ENCODE data around the gene CUL5. TPM values are rescaled to one million over a fixed set of nuclear protein-coding genes. Genes with fewer than 3 reads are reported as not detected.
A peak's percentile ranks its signal among the peaks of the same experiment; 100 is the strongest.
"Not testable (repeated sequence)": the region's sequence is repeated elsewhere in the genome, so short reads cannot be mapped to it uniquely, and the experiment has no call there.

The CUL5 gene
- total RNA-seq, 1 donor from 2014 or later = 37.0 TPM

- H3K4me3 Mint-ChIP-seq = no peak overlapping the region
- intact Hi-C loops (cut with micrococcal nuclease) = loop anchor here (10.0 kb wide), 1 partner anchor 564 kb away; the partner anchor contains the start of gene ALKBH8
- peaks cover 28% of the 10 kb centered on the region for H3K36me3 Mint-ChIP-seq (ENCODE audit: low read depth)
- H3K27me3 Mint-ChIP-seq (ENCODE audit: insufficient read depth) = no peaks in the 10 kb centered on the region
- H3K27ac Mint-ChIP-seq = no peak overlapping the region
- no peak for DNase-seq (ENCODE audit: low spot score)
- H3K9me3 Mint-ChIP-seq = no peaks in the 10 kb centered on the region
- peaks cover 18% of the 10 kb centered on the region for H3K4me1 Mint-ChIP-seq (ENCODE audit: low read depth)
Measured at GRCh38 chr11:108128772-108129171, 120.1 kb downstream of the CUL5 start.

- Mint-ChIP-seq H3K4me3 (no peak overlapping the region), H3K27ac (no peak overlapping the region), H3K27me3 (ENCODE audit: insufficient read depth) (no peaks in the 10 kb centered on the region), H3K36me3 (ENCODE audit: low read depth) (peaks cover 31% of the 10 kb centered on the region), H3K4me1 (ENCODE audit: low read depth) (peaks cover 11% of the 10 kb centered on the region), H3K9me3 (no peaks in the 10 kb centered on the region)
- intact Hi-C loops (cut with micrococcal nuclease) = no loop called here
- DNase-seq (ENCODE audit: low spot score) = no peak
Measured at GRCh38 chr11:108131993-108132392, 123.3 kb downstream of the CUL5 start.

GRCh38 chr11:108132993-108133538 is 124.4 kb downstream of the CUL5 start:
- Mint-ChIP-seq H3K4me1 (ENCODE audit: low read depth) (peaks cover 16% of the 10 kb centered on the region), H3K36me3 (ENCODE audit: low read depth) (peaks cover 29% of the 10 kb centered on the region)
- H3K27me3 Mint-ChIP-seq (ENCODE audit: insufficient read depth); H3K9me3 Mint-ChIP-seq; DNase-seq (ENCODE audit: low spot score); intact Hi-C loops (cut with micrococcal nuclease); H3K4me3 Mint-ChIP-seq; H3K27ac Mint-ChIP-seq: not testable (repeated sequence)

- H3K27me3 Mint-ChIP-seq (ENCODE audit: insufficient read depth) = no peaks in the 10 kb centered on the region
- H3K27ac Mint-ChIP-seq = peak overlapping the region; percentile 52
- intact Hi-C loops (cut with micrococcal nuclease) = loop anchor here (1.0 to 2.0 kb wide), 3 partner anchors 15 to 86 kb away; partner anchors contain the start of genes ACAT1 and NPAT
- no peak for DNase-seq (ENCODE audit: low spot score)
- no peak overlapping the region for H3K4me3 Mint-ChIP-seq
- H3K9me3 Mint-ChIP-seq = no peaks in the 10 kb centered on the region
- H3K36me3 Mint-ChIP-seq (ENCODE audit: low read depth) = peaks cover 41% of the 10 kb centered on the region
- peaks cover 16% of the 10 kb centered on the region for H3K4me1 Mint-ChIP-seq (ENCODE audit: low read depth)
Measured at GRCh38 chr11:108135845-108136544, 127.3 kb downstream of the CUL5 start.

- DNase-seq (ENCODE audit: low spot score) = no peak
- H3K27ac Mint-ChIP-seq = peak overlapping the region; percentile 87
- peaks cover 49% of the 10 kb centered on the region for H3K36me3 Mint-ChIP-seq (ENCODE audit: low read depth)
- H3K27me3 Mint-ChIP-seq (ENCODE audit: insufficient read depth) = no peaks in the 10 kb centered on the region
- intact Hi-C loops (cut with micrococcal nuclease) = loop anchor here (2.0 kb wide), 1 partner anchor 64 kb away; no protein-coding TSS in a partner anchor
- peaks cover 16% of the 10 kb centered on the region for H3K4me1 Mint-ChIP-seq (ENCODE audit: low read depth)
- no peak overlapping the region for H3K4me3 Mint-ChIP-seq
- H3K9me3 Mint-ChIP-seq = no peaks in the 10 kb centered on the region
Measured at GRCh38 chr11:108137212-108137611, 128.5 kb downstream of the CUL5 start.

- Mint-ChIP-seq H3K27ac (no peak overlapping the region), H3K36me3 (ENCODE audit: low read depth) (peaks cover 69% of the 10 kb centered on the region), H3K4me1 (ENCODE audit: low read depth) (peaks cover 19% of the 10 kb centered on the region), H3K4me3 (no peak overlapping the region), H3K9me3 (no peaks in the 10 kb centered on the region), H3K27me3 (ENCODE audit: insufficient read depth) (no peaks in the 10 kb centered on the region)
- intact Hi-C loops (cut with micrococcal nuclease) = no loop called here
- DNase-seq (ENCODE audit: low spot score) = no peak
Measured at GRCh38 chr11:108142304-108142703, 133.6 kb downstream of the CUL5 start.

- Mint-ChIP-seq H3K27ac (peak overlapping the region; percentile 73), H3K4me3 (no peak overlapping the region)
Measured at GRCh38 chr11:108144615-108145014, 135.9 kb downstream of the CUL5 start.

GRCh38 chr11:108147150-108147549 is 138.5 kb downstream of the CUL5 start:
- H3K27ac Mint-ChIP-seq = no peak overlapping the region

More at GRCh38 chr11:108144615-108145014, 135.9 kb downstream of the CUL5 start:
- Mint-ChIP-seq H3K27me3 (ENCODE audit: insufficient read depth) (no peaks in the 10 kb centered on the region), H3K4me1 (ENCODE audit: low read depth) (peaks cover 22% of the 10 kb centered on the region), H3K9me3 (no peaks in the 10 kb centered on the region), H3K36me3 (ENCODE audit: low read depth) (peaks cover 77% of the 10 kb centered on the region)
- no peak for DNase-seq (ENCODE audit: low spot score)
- intact Hi-C loops (cut with micrococcal nuclease) = no loop called here

GRCh38 chr11:108148556-108148955 is 139.9 kb downstream of the CUL5 start:
- Mint-ChIP-seq H3K4me1 (ENCODE audit: low read depth) (peaks cover 22% of the 10 kb centered on the region), H3K36me3 (ENCODE audit: low read depth) (peaks cover 63% of the 10 kb centered on the region), H3K4me3 (no peak overlapping the region), H3K27ac (peak overlapping the region; percentile 42), H3K9me3 (no peaks in the 10 kb centered on the region), H3K27me3 (ENCODE audit: insufficient read depth) (no peaks in the 10 kb centered on the region)
- DNase-seq (ENCODE audit: low spot score) = no peak
- intact Hi-C loops (cut with micrococcal nuclease) = no loop called here

More at GRCh38 chr11:108147150-108147549, 138.5 kb downstream of the CUL5 start:
- peaks cover 22% of the 10 kb centered on the region for H3K4me1 Mint-ChIP-seq (ENCODE audit: low read depth)
- H3K9me3 Mint-ChIP-seq = no peaks in the 10 kb centered on the region
- DNase-seq (ENCODE audit: low spot score) = no peak
- H3K27me3 Mint-ChIP-seq (ENCODE audit: insufficient read depth) = no peaks in the 10 kb centered on the region
- H3K36me3 Mint-ChIP-seq (ENCODE audit: low read depth) = peaks cover 70% of the 10 kb centered on the region
- intact Hi-C loops (cut with micrococcal nuclease) = no loop called here
- no peak overlapping the region for H3K4me3 Mint-ChIP-seq

- intact Hi-C loops (cut with micrococcal nuclease) = no loop called here
- no peak overlapping the region for H3K4me3 Mint-ChIP-seq
- H3K4me1 Mint-ChIP-seq (ENCODE audit: low read depth) = no peaks in the 10 kb centered on the region
- no peaks in the 10 kb centered on the region for H3K27me3 Mint-ChIP-seq (ENCODE audit: insufficient read depth)
- no peak overlapping the region for H3K27ac Mint-ChIP-seq
- no peak for DNase-seq (ENCODE audit: low spot score)
- no peaks in the 10 kb centered on the region for H3K9me3 Mint-ChIP-seq
- H3K36me3 Mint-ChIP-seq (ENCODE audit: low read depth) = peaks cover 29% of the 10 kb centered on the region
Measured at GRCh38 chr11:108154591-108154990, 145.9 kb downstream of the CUL5 start.

Other genes starting within 250 kb of the CUL5 start
- gene SLC35F2, start 150.1 kb upstream of the CUL5 start, total RNA-seq = 36.5 and 38.0 TPM in 2 replicates
- not detected in 2 replicates for gene RAB39A, start 80.5 kb upstream of the CUL5 start, total RNA-seq
- gene ACAT1, start 112.7 kb downstream of the CUL5 start, total RNA-seq = 52.8 and 56.8 TPM in 2 replicates
- 28.2 and 34.3 TPM in 2 replicates for gene NPAT, start 213.7 kb downstream of the CUL5 start, total RNA-seq
- gene ATM, start 214.2 kb downstream of the CUL5 start, total RNA-seq = 37.3 and 39.7 TPM in 2 replicates